ENCODE results near the gene WFS1. TPM values are rescaled to one million over a fixed set of nuclear protein-coding genes. Genes with fewer than 3 reads are reported as not detected.

The WFS1 gene
- total and polyA plus RNA-seq, 7 donors, result 5.9 to 13.3 (median 8.8) TPM

GRCh38 chr4:6348408-6348807 is 78.8 kb downstream of the WFS1 start:
- Histone ChIP-seq H3K27me3 (ENCODE audit: insufficient read depth in 3 of 3, low read length in 2 of 3) (peaks cover 0 to 46% (median 6%) of the 10 kb centered on the region in 3 donors), H3K4me1 (no peaks in the 10 kb centered on the region), H3K4me3 (no peak overlapping the region), H3K27ac (no peak overlapping the region), H3K9me3 (no peaks in the 10 kb centered on the region), H3K36me3 (ENCODE audit: insufficient read depth in 1 of 2, low read depth in 1 of 2) (no peaks in the 10 kb centered on the region)
- ATAC-seq (no peak), DNase-seq (peak in 1 of 2 donors; percentile 11)
- 65 to 84% (median 79%) methylated on average over 4 of the region's 4 CpGs for WGBS, 3 donors
- no peak for TF ChIP-seq CTCF (IDR thresholded peaks at IDR 0.05)
- intact Hi-C loops (cut with DNase I), result no loop called here

GRCh38 chr4:6349896-6350603 is 80.4 kb downstream of the WFS1 start:
- ATAC-seq (no peak), DNase-seq (peak in 1 of 2 donors; percentile 15)
- 29 to 33% (median 31%) methylated on average over 19 of the region's 19 CpGs for WGBS, 3 donors
- TF ChIP-seq CTCF (IDR thresholded peaks at IDR 0.05), result no peak
- Histone ChIP-seq H3K4me3 (no peak overlapping the region), H3K27ac (no peak overlapping the region), H3K27me3 (ENCODE audit: insufficient read depth in 3 of 3, low read length in 2 of 3) (peaks cover 0 to 46% (median 4%) of the 10 kb centered on the region in 3 donors), H3K4me1 (no peaks in the 10 kb centered on the region), H3K9me3 (no peaks in the 10 kb centered on the region), H3K36me3 (ENCODE audit: insufficient read depth in 1 of 2, low read depth in 1 of 2) (no peaks in the 10 kb centered on the region)
- intact Hi-C loops (cut with DNase I), result no loop called here

- H3K36me3 ChIP-seq (ENCODE audit: insufficient read depth in 1 of 2, low read depth in 1 of 2), result no peaks in the 10 kb centered on the region
- H3K27ac ChIP-seq, result no peak overlapping the region
- no peaks in the 10 kb centered on the region for H3K9me3 ChIP-seq
- DNase-seq (no peak), ATAC-seq (no peak)
- peaks cover 0 to 46% (median 3%) of the 10 kb centered on the region in 3 donors for H3K27me3 ChIP-seq (ENCODE audit: insufficient read depth in 3 of 3, low read length in 2 of 3)
- H3K4me3 ChIP-seq, result no peak overlapping the region
- no peaks in the 10 kb centered on the region for H3K4me1 ChIP-seq
- no peak for TF ChIP-seq CTCF (IDR thresholded peaks at IDR 0.05)
- WGBS, 3 donors, result 60 to 68% (median 63%) methylated on average over 8 of the region's 8 CpGs
- intact Hi-C loops (cut with DNase I), result no loop called here
Measured at GRCh38 chr4:6350646-6351045, 81.0 kb downstream of the WFS1 start.

- Histone ChIP-seq H3K27me3 (ENCODE audit: insufficient read depth in 3 of 3, low read length in 2 of 3) (peaks cover 0 to 46% (median 3%) of the 10 kb centered on the region in 3 donors), H3K9me3 (no peaks in the 10 kb centered on the region), H3K36me3 (ENCODE audit: insufficient read depth in 1 of 2, low read depth in 1 of 2) (no peaks in the 10 kb centered on the region), H3K4me1 (no peaks in the 10 kb centered on the region), H3K27ac (no peak overlapping the region), H3K4me3 (no peak overlapping the region)
- 86 to 89% (median 89%) methylated on average over 22 of the region's 22 CpGs for WGBS, 3 donors
- intact Hi-C loops (cut with DNase I), result no loop called here
- no peak for DNase-seq
- no peak for TF ChIP-seq CTCF (IDR thresholded peaks at IDR 0.05)
- no peak for ATAC-seq
Measured at GRCh38 chr4:6351246-6352000, 81.8 kb downstream of the WFS1 start.
